ENCODE data around the gene SMC5. TPM values are rescaled to one million over a fixed set of nuclear protein-coding genes. Genes with fewer than 3 reads are reported as not detected.

Gene SMC5
- total RNA-seq, 4 donors from 2014 or later = 20.2 to 86.1 (median 24.0) TPM

DNA sequence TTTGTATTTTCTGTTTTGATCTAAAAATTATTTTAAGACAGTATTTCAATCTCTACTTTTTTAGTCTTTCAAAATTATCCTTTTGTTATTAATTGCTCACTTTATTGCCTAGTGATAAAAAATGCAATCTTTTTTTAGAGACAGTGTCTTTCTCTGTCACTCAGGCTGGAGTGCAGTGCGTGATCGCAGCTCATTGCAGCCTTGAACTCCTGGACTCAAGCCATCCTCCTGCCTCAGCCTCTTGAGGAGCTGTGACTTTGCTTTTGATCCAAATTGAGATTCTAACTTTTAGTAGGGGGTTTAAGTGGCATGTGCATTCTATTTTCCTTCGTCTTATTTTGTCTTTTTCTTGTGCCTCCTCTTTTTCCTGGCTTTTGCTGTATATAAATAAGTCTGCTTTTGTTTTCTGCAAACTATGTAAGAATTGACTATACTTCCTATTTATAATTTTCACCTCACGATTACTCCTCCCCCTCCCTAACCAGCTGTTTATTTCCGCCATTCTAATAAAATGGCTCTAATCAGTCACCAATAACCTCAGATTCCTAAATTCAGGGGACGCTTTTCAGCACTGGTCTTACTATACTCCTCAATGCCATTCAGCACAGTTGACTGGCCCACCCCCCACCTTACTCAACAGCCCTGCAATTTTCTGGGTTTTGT, 123.4 kb downstream of the SMC5 start:
- 86 to 87% methylated on average over 6 of the region's 6 CpGs for WGBS, 2 donors (ENCODE audit: low coverage in 1 of 2)
- no peak for DNase-seq
- Histone ChIP-seq H3K4me1 (peaks cover 0 to 31% (median 4%) of the 10 kb centered on the region in 4 donors), H3K4me3 (no peak overlapping the region), H3K36me3 (peaks cover 0 to 19% (median 9%) of the 10 kb centered on the region in 4 donors), H3K9me3 (no peaks in the 10 kb centered on the region), H3K27ac (no peak overlapping the region), H3K27me3 (no peaks in the 10 kb centered on the region)
- intact Hi-C loops (cut with DNase I; ENCODE audit: low total_unique reads) = no loop called here
- in situ Hi-C loops (cut with MboI; ENCODE audit: low pct_ligation_motif_present in 1 of 4, low pct_unique_long_range_greater_than_20kb in 1 of 4, low sequenced_read_pairs in 3 of 4) = no loop called here
- TF ChIP-seq EP300 (IDR thresholded peaks at IDR 0.05; ENCODE audit: low read depth) = no peak
- TF ChIP-seq, protein P1, sequence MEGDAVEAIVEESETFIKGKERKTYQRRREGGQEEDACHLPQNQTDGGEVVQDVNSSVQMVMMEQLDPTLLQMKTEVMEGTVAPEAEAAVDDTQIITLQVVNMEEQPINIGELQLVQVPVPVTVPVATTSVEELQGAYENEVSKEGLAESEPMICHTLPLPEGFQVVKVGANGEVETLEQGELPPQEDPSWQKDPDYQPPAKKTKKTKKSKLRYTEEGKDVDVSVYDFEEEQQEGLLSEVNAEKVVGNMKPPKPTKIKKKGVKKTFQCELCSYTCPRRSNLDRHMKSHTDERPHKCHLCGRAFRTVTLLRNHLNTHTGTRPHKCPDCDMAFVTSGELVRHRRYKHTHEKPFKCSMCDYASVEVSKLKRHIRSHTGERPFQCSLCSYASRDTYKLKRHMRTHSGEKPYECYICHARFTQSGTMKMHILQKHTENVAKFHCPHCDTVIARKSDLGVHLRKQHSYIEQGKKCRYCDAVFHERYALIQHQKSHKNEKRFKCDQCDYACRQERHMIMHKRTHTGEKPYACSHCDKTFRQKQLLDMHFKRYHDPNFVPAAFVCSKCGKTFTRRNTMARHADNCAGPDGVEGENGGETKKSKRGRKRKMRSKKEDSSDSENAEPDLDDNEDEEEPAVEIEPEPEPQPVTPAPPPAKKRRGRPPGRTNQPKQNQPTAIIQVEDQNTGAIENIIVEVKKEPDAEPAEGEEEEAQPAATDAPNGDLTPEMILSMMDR (IDR thresholded peaks at IDR 0.05) = no peak

DNA sequence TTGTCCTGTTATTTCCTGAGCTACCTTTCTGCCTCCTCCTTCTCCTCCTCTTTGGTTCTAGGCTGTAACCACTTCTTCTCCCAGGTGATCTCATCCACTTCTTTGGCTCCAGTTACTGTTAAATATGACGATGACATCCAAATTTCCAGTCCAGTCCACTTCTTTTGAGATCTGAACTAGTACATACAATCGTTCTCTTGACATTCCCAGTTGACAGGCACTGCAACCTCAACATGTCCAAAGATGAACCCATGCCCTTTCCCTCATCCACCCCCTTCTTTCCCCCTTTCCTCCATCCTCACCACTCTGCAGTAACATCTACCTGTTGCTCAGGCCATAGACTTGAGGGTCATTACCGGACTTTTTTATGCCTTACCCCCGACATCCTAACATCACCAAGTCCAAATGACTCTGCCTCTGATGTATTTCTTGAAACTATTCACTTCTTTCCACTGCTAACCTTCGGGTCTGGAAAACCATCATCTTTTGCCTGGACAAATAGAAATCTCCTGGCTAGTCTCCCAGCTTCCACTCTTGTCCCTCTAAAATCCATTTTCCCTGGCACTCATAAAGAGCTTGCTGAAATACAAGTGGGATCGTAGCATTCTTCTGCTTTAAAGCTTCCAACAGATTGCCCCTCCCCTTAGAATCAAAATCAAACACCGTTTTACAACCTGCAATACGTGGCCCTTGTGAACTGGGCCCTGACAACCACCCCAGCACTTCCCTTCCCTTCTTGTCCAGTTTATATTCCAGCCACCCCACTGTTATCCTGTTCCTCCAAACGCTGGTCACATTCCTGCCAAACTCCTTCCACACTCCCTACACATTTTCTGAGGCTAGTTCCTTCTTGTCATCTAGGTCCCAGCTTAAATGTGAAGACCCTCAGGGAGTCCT, 124.2 kb downstream of the SMC5 start:
- Histone ChIP-seq H3K27me3 (no peaks in the 10 kb centered on the region), H3K4me3 (no peak overlapping the region), H3K36me3 (peaks cover 0 to 22% (median 9%) of the 10 kb centered on the region in 4 donors), H3K27ac (no peak overlapping the region), H3K4me1 (peaks cover 0 to 31% (median 4%) of the 10 kb centered on the region in 4 donors), H3K9me3 (no peaks in the 10 kb centered on the region)
- in situ Hi-C loops (cut with MboI; ENCODE audit: low pct_ligation_motif_present in 1 of 4, low pct_unique_long_range_greater_than_20kb in 1 of 4, low sequenced_read_pairs in 3 of 4) (no loop called here), intact Hi-C loops (cut with DNase I; ENCODE audit: low total_unique reads) (no loop called here)
- 57 to 61% methylated on average over 8 to 9 of the region's 9 CpGs for WGBS, 2 donors (ENCODE audit: low coverage in 1 of 2)
- DNase-seq = no peak
- TF ChIP-seq POLR2A (IDR thresholded peaks at IDR 0.05) (no peak), POLR2AphosphoS5 (IDR thresholded peaks at IDR 0.05) (no peak), EP300 (IDR thresholded peaks at IDR 0.05; ENCODE audit: low read depth) (no peak)
- TF ChIP-seq, protein P1 (IDR thresholded peaks at IDR 0.05) = no peak

DNA sequence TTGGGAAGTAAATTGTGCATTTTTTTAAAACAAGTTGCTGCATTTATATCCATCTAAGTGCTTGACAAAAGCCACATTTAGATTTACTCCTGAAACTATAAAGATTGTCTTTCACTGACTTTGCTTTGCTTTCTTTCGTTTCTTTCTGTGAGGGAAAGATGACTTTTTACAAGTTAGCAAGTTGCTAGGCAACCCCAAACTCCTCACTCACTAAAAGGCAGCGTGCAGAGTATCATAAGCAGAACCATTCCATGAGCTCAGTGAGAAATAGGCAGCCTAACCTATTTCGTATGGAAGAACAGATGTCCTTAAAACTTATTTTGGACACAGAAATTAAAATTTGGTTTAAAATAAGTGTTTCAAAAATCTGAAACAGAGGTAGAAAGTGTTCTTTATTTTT, 126.6 kb downstream of the SMC5 start:
- WGBS, 2 donors (ENCODE audit: low coverage in 1 of 2) = 59 to 60% methylated on average over 3 of the region's 3 CpGs
- in situ Hi-C loops (cut with MboI; ENCODE audit: low pct_ligation_motif_present in 1 of 4, low pct_unique_long_range_greater_than_20kb in 1 of 4, low sequenced_read_pairs in 3 of 4) = no loop called here
- Histone ChIP-seq H3K27me3 (no peaks in the 10 kb centered on the region), H3K4me3 (no peak overlapping the region), H3K9me3 (no peaks in the 10 kb centered on the region), H3K36me3 (peaks cover 0 to 22% (median 9%) of the 10 kb centered on the region in 4 donors), H3K27ac (no peak overlapping the region), H3K4me1 (peaks cover 0 to 45% (median 10%) of the 10 kb centered on the region in 4 donors)
- TF ChIP-seq POLR2A (IDR thresholded peaks at IDR 0.05) = no peak
- TF ChIP-seq, protein P1 (IDR thresholded peaks at IDR 0.05) = no peak
- no peak for TF ChIP-seq EP300 (IDR thresholded peaks at IDR 0.05; ENCODE audit: low read depth)
- TF ChIP-seq POLR2AphosphoS5 (IDR thresholded peaks at IDR 0.05) = no peak
- DNase-seq = no peak
- intact Hi-C loops (cut with DNase I; ENCODE audit: low total_unique reads) = no loop called here

DNA sequence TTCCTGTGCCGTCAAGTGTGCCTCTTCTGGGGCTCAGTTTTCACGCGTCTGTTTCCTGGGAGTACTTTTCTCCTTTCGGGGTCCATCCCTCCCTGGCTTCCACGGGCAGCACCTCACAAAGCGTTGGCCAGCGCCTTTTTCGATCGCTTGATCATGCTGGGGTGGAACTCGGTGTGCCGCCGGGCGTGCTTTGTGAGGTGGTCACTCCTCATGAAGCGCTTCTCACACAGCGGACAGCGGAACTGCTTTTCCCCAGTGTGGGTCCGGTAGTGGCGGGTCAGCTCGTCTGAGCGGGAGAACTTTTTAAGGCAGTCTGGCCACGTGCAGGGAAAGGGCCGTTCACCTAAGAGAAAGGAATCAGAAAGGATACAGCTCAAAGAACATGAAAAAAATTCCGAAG, 128.9 kb downstream of the SMC5 start:
- 93 to 100% methylated on average over 1 to 23 of the region's 23 CpGs for WGBS, 2 donors (ENCODE audit: low coverage in 1 of 2)
- Histone ChIP-seq H3K4me3 (no peak overlapping the region), H3K9me3 (no peaks in the 10 kb centered on the region), H3K27me3 (no peaks in the 10 kb centered on the region), H3K4me1 (peaks cover 8 to 66% (median 29%) of the 10 kb centered on the region in 4 donors), H3K36me3 (peaks cover 0 to 22% (median 9%) of the 10 kb centered on the region in 4 donors), H3K27ac (no peak overlapping the region)
- TF ChIP-seq POLR2A (IDR thresholded peaks at IDR 0.05) (no peak), POLR2AphosphoS5 (IDR thresholded peaks at IDR 0.05) (peak in 1 of 3 donors; percentile 7)
- in situ Hi-C loops (cut with MboI; ENCODE audit: low pct_ligation_motif_present in 1 of 4, low pct_unique_long_range_greater_than_20kb in 1 of 4, low sequenced_read_pairs in 3 of 4) (no loop called here), intact Hi-C loops (cut with DNase I; ENCODE audit: low total_unique reads) (no loop called here)
- DNase-seq = no peak

All from transverse colon (tissue), 4 donors.